A549 treated with Mapracorat at 1 μM for 4 hours (cell line): ENCODE measurements around the gene GCGR. TPM values are rescaled to one million over a fixed set of nuclear protein-coding genes. Genes with fewer than 3 reads are reported as not detected.

Experiments
- total RNA-seq: library from RNA; stranded (reverse); fragments of 200-300 nt; extraction: Qiagen RNA extraction; gene quantifications from 5 replicates; pipeline ENCODE4 v1.2.3, GENCODE V29; 2022

GCGR gene
- total RNA-seq = 0.08 to 0.64 TPM (median 0.35 TPM) in 4 of 5 replicates, not detected in the other

DNA sequence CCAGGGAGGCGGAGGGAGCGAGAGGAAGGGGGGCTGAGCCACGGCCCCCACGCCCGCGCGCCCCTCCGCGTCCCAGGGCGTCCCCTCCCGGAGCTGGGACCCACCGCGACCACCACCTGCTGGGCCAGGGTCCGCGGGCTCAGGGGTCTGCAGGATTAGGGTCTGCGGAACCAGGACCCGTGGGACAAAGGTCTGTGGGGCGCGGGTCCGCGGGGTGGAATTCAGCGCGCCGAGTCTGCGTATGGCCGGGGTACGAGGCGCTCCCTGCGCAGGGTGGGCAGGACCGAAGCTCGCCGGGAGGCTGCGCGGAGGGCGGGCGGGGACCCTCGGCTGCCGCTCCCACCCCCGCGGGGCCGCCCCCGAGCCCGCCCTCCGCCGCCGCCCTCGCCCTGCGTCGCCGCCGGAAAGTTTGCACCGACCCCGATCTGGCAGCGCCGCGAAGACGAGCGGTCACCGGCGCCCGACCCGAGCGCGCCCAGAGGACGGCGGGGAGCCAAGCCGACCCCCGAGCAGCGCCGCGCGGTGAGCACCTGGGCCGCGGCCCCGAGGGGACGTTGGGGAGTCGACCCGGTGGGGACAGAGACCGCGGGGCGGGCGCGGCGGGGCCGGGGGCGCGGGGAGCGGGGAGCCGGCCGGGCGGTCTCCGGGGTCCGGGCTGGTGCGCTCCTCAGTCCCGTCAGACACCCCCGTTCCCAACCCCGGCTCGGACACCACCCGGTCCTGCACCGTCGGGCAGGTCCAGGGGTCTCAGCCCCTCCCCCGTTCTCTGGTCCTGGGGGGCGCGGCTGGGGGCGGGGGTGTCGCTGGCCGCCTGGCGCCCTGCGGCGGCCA lies at the start of gene GCGR:
GCGR (plus strand) TSS at position 423 of the 831 bp plus-strand sequence. CDS start 4,869 bp downstream, outside the sequence.

DNA sequence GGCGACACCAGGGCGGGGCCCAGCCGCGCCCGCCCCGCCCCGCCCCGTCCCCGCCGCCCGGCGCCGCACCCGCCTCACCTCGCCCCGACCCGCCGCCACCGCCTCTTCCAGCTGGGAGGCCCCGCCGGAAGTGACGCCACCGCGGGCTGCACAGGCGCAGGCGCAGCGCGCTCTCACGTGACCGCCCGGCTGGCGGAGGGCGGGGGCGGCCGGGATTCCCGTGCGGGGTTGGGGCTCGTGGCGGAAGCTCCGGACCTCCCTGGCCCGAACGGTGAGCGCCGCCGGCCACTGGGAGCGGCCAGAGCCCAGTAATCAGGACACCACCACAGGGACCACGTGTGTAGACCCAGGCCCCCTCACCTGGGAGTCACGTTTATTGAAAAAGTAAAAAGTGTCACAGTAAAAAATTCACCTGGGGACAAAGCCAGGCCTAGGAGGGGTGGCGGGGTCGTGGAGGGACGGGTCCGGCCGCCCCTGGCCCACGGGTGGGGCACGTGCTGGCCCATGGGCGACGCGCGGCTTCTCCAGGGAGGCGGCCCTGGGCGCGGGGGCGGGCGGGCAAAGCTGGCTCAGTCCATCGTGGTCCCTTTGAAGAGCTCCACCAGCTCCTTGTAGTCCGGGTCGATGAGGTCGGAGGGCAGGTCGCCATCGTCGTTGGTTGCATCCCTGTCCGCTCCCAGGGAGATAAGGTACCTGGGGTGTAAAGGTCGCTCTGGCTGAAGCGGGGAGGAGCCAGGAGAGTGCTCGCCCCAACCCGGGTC lies 29.4 kb downstream of the GCGR start, which contains the start of gene MCRIP1:
MCRIP1 (minus strand) TSS at position 132 of the 761 bp plus-strand sequence. CDS start 8,785 bp downstream, outside the sequence.

GRCh38 chr17:81834831-81835267 lies 30.9 kb downstream of the GCGR start, which contains the start of gene PPP1R27:
PPP1R27 (minus strand) TSS chr17:81835050; CDS start chr17:81834953, 97 bp downstream.

DNA sequence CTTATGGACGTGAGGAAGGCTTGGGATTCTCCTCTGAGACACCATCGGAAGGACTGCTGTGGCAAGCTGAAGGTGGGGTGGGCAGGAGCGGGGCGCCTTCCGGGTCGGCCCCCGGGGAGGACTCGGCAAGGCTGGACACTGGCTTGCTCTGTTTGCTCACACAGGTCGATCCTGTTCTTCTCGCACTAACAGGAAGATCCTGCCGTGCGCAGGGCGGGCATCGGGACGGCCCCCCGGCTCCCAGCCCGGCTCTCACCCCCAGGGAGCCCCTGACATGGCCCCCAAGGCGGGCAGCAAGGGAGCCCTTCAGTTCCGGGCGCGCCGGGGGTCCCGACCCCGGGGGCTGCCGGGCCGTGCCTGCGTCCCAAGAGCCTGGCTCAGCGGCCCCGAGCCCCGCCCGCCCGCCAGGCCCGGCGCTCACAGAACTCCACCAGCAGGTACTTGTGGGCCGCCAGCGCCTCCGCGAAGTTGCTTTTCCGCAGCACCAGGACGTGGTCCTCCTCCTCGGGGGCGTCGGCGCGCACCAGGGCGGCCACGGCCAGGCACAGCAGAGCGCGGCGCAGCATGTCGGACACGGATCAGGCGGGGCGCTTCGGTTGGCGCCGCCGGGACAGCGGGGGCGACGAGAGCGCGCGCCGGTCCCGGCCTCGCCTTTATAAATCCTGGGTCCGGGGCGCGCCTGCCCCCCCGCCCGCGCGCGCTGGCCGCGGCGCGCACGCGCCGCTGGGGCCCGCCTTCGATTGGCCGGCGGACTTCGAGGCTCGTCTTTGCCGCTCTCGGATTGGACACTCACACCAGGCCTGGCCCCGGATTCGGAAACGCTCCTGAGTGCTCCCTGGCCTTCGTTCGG lies 56.2 kb downstream of the GCGR start, which contains the start of gene P4HB:
P4HB (minus strand) TSS at position 630 of the 850 bp plus-strand sequence; CDS start at position 566, 64 bp downstream.

Other genes starting within 250 kb of the GCGR start
- 85.8 to 102 TPM (median 100 TPM) in 5 replicates for gene NPLOC4, start 167.0 kb upstream of the GCGR start, total RNA-seq
- gene TSPAN10, start 167.0 kb upstream of the GCGR start, total RNA-seq = 3.8 to 6.7 TPM (median 4.9 TPM) in 5 replicates
- 1.4 to 3.3 TPM (median 2.0 TPM) in 5 replicates for gene PDE6G, start 147.6 kb upstream of the GCGR start, total RNA-seq
- 33.6 to 64.7 TPM (median 63.2 TPM) in 5 replicates for gene OXLD1, start 137.5 kb upstream of the GCGR start, total RNA-seq
- gene CCDC137, start 137.4 kb upstream of the GCGR start, total RNA-seq = 54.3 to 69.6 TPM (median 62.0 TPM) in 5 replicates
- gene ARL16, start 120.4 kb upstream of the GCGR start, total RNA-seq = 49.4 to 53.7 TPM (median 50.5 TPM) in 5 replicates
- gene HGS, start 120.1 kb upstream of the GCGR start, total RNA-seq = 137 to 220 TPM (median 209 TPM) in 5 replicates
- gene MRPL12, start 100.8 kb upstream of the GCGR start, total RNA-seq = 216 to 326 TPM (median 303 TPM) in 5 replicates
- gene SLC25A10, start 91.9 kb upstream of the GCGR start, total RNA-seq = 28.7 to 46.5 TPM (median 44.6 TPM) in 5 replicates
- gene MCRIP1, start 29.1 kb downstream of the GCGR start, total RNA-seq = 74.7 to 106 TPM (median 98.6 TPM) in 5 replicates
- 0.09 to 0.39 TPM (median 0.19 TPM) in 3 of 5 replicates, not detected in the others for gene PPP1R27, start 30.9 kb downstream of the GCGR start, total RNA-seq
- 677 to 794 TPM (median 701 TPM) in 5 replicates for gene P4HB, start 56.4 kb downstream of the GCGR start, total RNA-seq
- gene ARHGDIA, start 67.2 kb downstream of the GCGR start, total RNA-seq = 597 to 713 TPM (median 619 TPM) in 5 replicates
- gene ALYREF, start 87.4 kb downstream of the GCGR start, total RNA-seq = 183 to 253 TPM (median 234 TPM) in 5 replicates
- 185 to 289 TPM (median 284 TPM) in 5 replicates for gene ANAPC11, start 87.6 kb downstream of the GCGR start, total RNA-seq
- 0.39 to 0.65 TPM (median 0.55 TPM) in 5 replicates for gene NPB, start 98.1 kb downstream of the GCGR start, total RNA-seq
- gene PCYT2, start 107.2 kb downstream of the GCGR start, total RNA-seq = 13.8 to 19.1 TPM (median 17.3 TPM) in 5 replicates
- 33.0 to 54.0 TPM (median 44.8 TPM) in 5 replicates for gene SIRT7, start 114.0 kb downstream of the GCGR start, total RNA-seq
- 22.3 to 38.0 TPM (median 34.7 TPM) in 5 replicates for gene MAFG, start 123.6 kb downstream of the GCGR start, total RNA-seq
- gene PYCR1, start 133.2 kb downstream of the GCGR start, total RNA-seq = 60.5 to 89.4 TPM (median 84.7 TPM) in 5 replicates
- not detected in 5 replicates for gene MYADML2, start 143.1 kb downstream of the GCGR start, total RNA-seq
- 0.31 to 0.53 TPM (median 0.39 TPM) in 5 replicates for gene NOTUM, start 157.0 kb downstream of the GCGR start, total RNA-seq
- gene ASPSCR1, start 173.5 kb downstream of the GCGR start, total RNA-seq = 20.1 to 31.0 TPM (median 25.7 TPM) in 5 replicates
- gene CENPX, start 218.7 kb downstream of the GCGR start, total RNA-seq = 143 to 203 TPM (median 188 TPM) in 5 replicates
- 8.3 to 17.5 TPM (median 13.6 TPM) in 5 replicates for gene LRRC45, start 219.2 kb downstream of the GCGR start, total RNA-seq
- 27.4 to 40.9 TPM (median 39.9 TPM) in 5 replicates for gene RAC3, start 227.5 kb downstream of the GCGR start, total RNA-seq
- 69.5 to 106 TPM (median 103 TPM) in 5 replicates for gene DCXR, start 233.5 kb downstream of the GCGR start, total RNA-seq
- 16.0 to 26.0 TPM (median 24.2 TPM) in 5 replicates for gene RFNG, start 247.7 kb downstream of the GCGR start, total RNA-seq
- gene GPS1, start 247.7 kb downstream of the GCGR start, total RNA-seq = 108 to 149 TPM (median 136 TPM) in 5 replicates